Astrocyte (in vitro differentiated cells and primary cell): ENCODE measurements around the gene NPDC1. TPM values are rescaled to one million over a fixed set of nuclear protein-coding genes. Genes with fewer than 3 reads are reported as not detected.

ENCODE experiments used
- DNase-seq: peaks from one replicate; pipeline ENCODE4 v3.0.0-alpha.2; 2010; ENCODE audit warnings: low read depth
- FAIRE-seq: peaks from 2 replicates; lab custom pipeline; 2011; peaks lifted over from hg19 to GRCh38; lab: Jason Lieb, UNC
- H2AFZ ChIP-seq: 2 replicates; pipeline ENCODE4 v1.6.0; 2012; ENCODE audit warnings: low read depth, low read length, inconsistent platforms
- H3K27ac ChIP-seq: 2 replicates; pipeline ENCODE4 v1.5.1; 2011; ENCODE audit warnings: low read depth, low read length, inconsistent platforms
- H3K27me3 ChIP-seq: 2 replicates; pipeline ENCODE4 v1.6.0; 2011; ENCODE audit warnings: low read length, inconsistent platforms; ENCODE audit not compliant: insufficient read depth
- H3K36me3 ChIP-seq: 2 replicates; pipeline ENCODE4 v1.5.1; 2011; ENCODE audit warnings: low read length, inconsistent platforms; ENCODE audit not compliant: insufficient read depth
- H3K4me1 ChIP-seq: 2 replicates; pipeline ENCODE4 v1.5.1; 2011; ENCODE audit warnings: low read length, inconsistent platforms; ENCODE audit not compliant: insufficient read depth
- H3K4me2 ChIP-seq: 2 replicates; pipeline ENCODE4 v1.6.0; 2012; ENCODE audit warnings: low read length, inconsistent platforms
- H3K4me3 ChIP-seq: 2 replicates; pipeline ENCODE4 v1.5.1; 2011; ENCODE audit warnings: low read depth, mild to moderate bottlenecking, low read length, inconsistent platforms; ENCODE audit not compliant: insufficient read depth
- H3K79me2 ChIP-seq: 2 replicates; pipeline ENCODE4 v1.6.0; 2012; ENCODE audit warnings: mild to moderate bottlenecking, low read length, inconsistent platforms; ENCODE audit not compliant: insufficient read depth
- H3K9ac ChIP-seq: 2 replicates; pipeline ENCODE4 v1.6.0; 2012; ENCODE audit warnings: mild to moderate bottlenecking, low read length, inconsistent platforms
- H3K9me3 ChIP-seq: 2 replicates; pipeline ENCODE4 v1.5.1; 2012; ENCODE audit warnings: low read depth, mild to moderate bottlenecking, low read length, inconsistent platforms; ENCODE audit not compliant: insufficient read depth
- H4K20me1 ChIP-seq: 2 replicates; pipeline ENCODE4 v1.6.0; 2012; ENCODE audit warnings: low read length, inconsistent platforms; ENCODE audit not compliant: insufficient read depth
- H3K27ac Mint-ChIP-seq: one replicate; pipeline ENCODE4 v1.8.0; 2021; ENCODE audit warnings: mild to moderate bottlenecking, mixed read lengths; ENCODE audit not compliant: unreplicated experiment
- H3K27me3 Mint-ChIP-seq: one replicate; pipeline ENCODE4 v1.8.0; 2021; ENCODE audit warnings: low read depth, mixed read lengths; ENCODE audit not compliant: unreplicated experiment
- H3K36me3 Mint-ChIP-seq: one replicate; pipeline ENCODE4 v1.8.0; 2021; ENCODE audit warnings: low read depth, mixed read lengths; ENCODE audit not compliant: unreplicated experiment
- H3K4me1 Mint-ChIP-seq: one replicate; pipeline ENCODE4 v1.8.0; 2021; ENCODE audit warnings: low read depth, mixed read lengths; ENCODE audit not compliant: unreplicated experiment
- H3K4me3 Mint-ChIP-seq: one replicate; pipeline ENCODE4 v1.8.0; 2021; ENCODE audit warnings: mild to moderate bottlenecking, moderate library complexity, mixed read lengths; ENCODE audit not compliant: unreplicated experiment
- H3K9me3 Mint-ChIP-seq: one replicate; pipeline ENCODE4 v1.8.0; 2021; ENCODE audit warnings: mild to moderate bottlenecking, mixed read lengths; ENCODE audit not compliant: unreplicated experiment
- CTCF ChIP-seq: IDR thresholded peaks from 2 replicates; pipeline ENCODE4 v1.5.1; 2011; ENCODE audit warnings: low read depth, mild to moderate bottlenecking, inconsistent platforms, low read length, moderate library complexity; ENCODE audit not compliant: insufficient read depth
- EZH2 ChIP-seq: IDR thresholded peaks from 2 replicates; pipeline ENCODE4 v1.6.1; 2012; ENCODE audit warnings: mild to moderate bottlenecking, low read length, inconsistent platforms; ENCODE audit not compliant: insufficient read depth
- total RNA-seq: library from RNA; stranded (reverse); gene quantifications from 2 replicates; pipeline ENCODE4 v1.2.1, GENCODE V29; 2021

NPDC1 gene
- total RNA-seq, 1 donor from 2014 or later, result 66.8 TPM

GRCh38 chr9:137065336-137065967 is 19.5 kb upstream of the NPDC1 start:
- Histone ChIP-seq H3K27ac (no peak overlapping the region), H2AFZ (no peak overlapping the region), H4K20me1 (peaks cover 14% of the 10 kb centered on the region), H3K9me3 (no peaks in the 10 kb centered on the region), H3K36me3 (no peaks in the 10 kb centered on the region), H3K4me1 (peaks cover 3% of the 10 kb centered on the region), H3K27me3 (no peaks in the 10 kb centered on the region), H3K9ac (no peak overlapping the region), H3K4me2 (no peak overlapping the region), H3K4me3 (no peak overlapping the region), H3K79me2 (no peaks in the 10 kb centered on the region)
- no peak for FAIRE-seq
- Mint-ChIP-seq H3K27me3 (peaks cover 18% of the 10 kb centered on the region), H3K36me3 (no peaks in the 10 kb centered on the region), H3K4me1 (no peaks in the 10 kb centered on the region), H3K9me3 (no peaks in the 10 kb centered on the region), H3K4me3 (no peak overlapping the region), H3K27ac (no peak overlapping the region)
- no peak for TF ChIP-seq EZH2
- no peak for TF ChIP-seq CTCF
- no peak for DNase-seq

- no peaks in the 10 kb centered on the region for H3K36me3 Mint-ChIP-seq
- H2AFZ ChIP-seq, result no peak overlapping the region
- H3K27me3 Mint-ChIP-seq, result peaks cover 18% of the 10 kb centered on the region
- H3K9me3 ChIP-seq, result no peaks in the 10 kb centered on the region
- no peaks in the 10 kb centered on the region for H3K36me3 ChIP-seq
- no peak overlapping the region for H3K4me3 Mint-ChIP-seq
- H3K27ac ChIP-seq, result no peak overlapping the region
- no peaks in the 10 kb centered on the region for H3K4me1 Mint-ChIP-seq
- H3K79me2 ChIP-seq, result no peaks in the 10 kb centered on the region
- DNase-seq (no peak), FAIRE-seq (no peak)
- H4K20me1 ChIP-seq, result peaks cover 14% of the 10 kb centered on the region
- TF ChIP-seq CTCF (no peak), EZH2 (no peak)
- no peak overlapping the region for H3K4me3 ChIP-seq
- H3K27ac Mint-ChIP-seq, result no peak overlapping the region
- H3K9me3 Mint-ChIP-seq, result no peaks in the 10 kb centered on the region
- peaks cover 3% of the 10 kb centered on the region for H3K4me1 ChIP-seq
- no peak overlapping the region for H3K4me2 ChIP-seq
- H3K9ac ChIP-seq, result no peak overlapping the region
- H3K27me3 ChIP-seq, result no peaks in the 10 kb centered on the region
These were observed 18.8 kb upstream of the NPDC1 start for GRCh38 chr9:137064880-137065164.

GRCh38 chr9:137064027-137064879 is 18.3 kb upstream of the NPDC1 start:
- H3K27ac Mint-ChIP-seq, result peak overlapping the region; percentile 34
- no peak overlapping the region for H3K27ac ChIP-seq
- TF ChIP-seq EZH2 (no peak), CTCF (peak; percentile 51)
- no peaks in the 10 kb centered on the region for H3K36me3 Mint-ChIP-seq
- H3K36me3 ChIP-seq, result no peaks in the 10 kb centered on the region
- H2AFZ ChIP-seq, result peak overlapping the region; percentile 34
- H3K79me2 ChIP-seq, result no peaks in the 10 kb centered on the region
- H3K27me3 Mint-ChIP-seq, result peaks cover 18% of the 10 kb centered on the region
- no peak overlapping the region for H3K4me3 ChIP-seq
- H3K9me3 Mint-ChIP-seq, result no peaks in the 10 kb centered on the region
- FAIRE-seq (no peak), DNase-seq (no peak)
- H3K9ac ChIP-seq, result no peak overlapping the region
- no peak overlapping the region for H3K4me3 Mint-ChIP-seq
- H4K20me1 ChIP-seq, result peaks cover 14% of the 10 kb centered on the region
- no peak overlapping the region for H3K4me2 ChIP-seq
- no peaks in the 10 kb centered on the region for H3K9me3 ChIP-seq
- H3K4me1 Mint-ChIP-seq, result no peaks in the 10 kb centered on the region
- H3K4me1 ChIP-seq, result peaks cover 3% of the 10 kb centered on the region
- no peaks in the 10 kb centered on the region for H3K27me3 ChIP-seq
